GM19239 (cell line): Measurements from ENCODE around the gene PDP2.
"Not testable (repeated sequence)": the region's sequence is repeated elsewhere in the genome, so short reads cannot be mapped to it uniquely, and the experiment has no call there.

Source experiments
- DNase-seq: peaks from one replicate; pipeline ENCODE4 v3.0.0; 2011; ENCODE audit warnings: low spot score; ENCODE audit not compliant: insufficient read length
- FAIRE-seq: peaks from 2 replicates; lab custom pipeline; 2011; peaks lifted over from hg19 to GRCh38; lab: Jason Lieb, UNC

PDP2 gene

GRCh38 chr16:66882702-66883101, 2.4 kb downstream of the PDP2 start:
- no peak for FAIRE-seq
- no peak for DNase-seq

GRCh38 chr16:66885491-66885890, 5.2 kb downstream of the PDP2 start:
- no peak for DNase-seq
- no peak for FAIRE-seq

GRCh38 chr16:66886321-66886720, 6.0 kb downstream of the PDP2 start:
- no peak for FAIRE-seq
- DNase-seq = no peak

- FAIRE-seq (no peak), DNase-seq (no peak)
These were observed 6.6 kb downstream of the PDP2 start for GRCh38 chr16:66886914-66887313.

- FAIRE-seq (no peak), DNase-seq (no peak)
These were observed 8.6 kb downstream of the PDP2 start for GRCh38 chr16:66888647-66889615.

- DNase-seq (no peak), FAIRE-seq (no peak)
These were observed 9.3 kb downstream of the PDP2 start for GRCh38 chr16:66889622-66890021.

GRCh38 chr16:66890799-66891198, 10.5 kb downstream of the PDP2 start:
- DNase-seq (no peak), FAIRE-seq (no peak)

GRCh38 chr16:66891360-66891759, 11.0 kb downstream of the PDP2 start:
- FAIRE-seq (no peak), DNase-seq (no peak)

GRCh38 chr16:66891797-66892196, 11.5 kb downstream of the PDP2 start:
- DNase-seq (no peak), FAIRE-seq (no peak)

- no peak for DNase-seq
- FAIRE-seq = no peak
These were observed 13.7 kb downstream of the PDP2 start for GRCh38 chr16:66894055-66894454.

- FAIRE-seq (peak; percentile 68), DNase-seq (peak; percentile 46)
These were observed 14.8 kb downstream of the PDP2 start for GRCh38 chr16:66894948-66895688.

- DNase-seq (no peak), FAIRE-seq (no peak)
These were observed 15.3 kb downstream of the PDP2 start for GRCh38 chr16:66895689-66895979.

GRCh38 chr16:66895999-66896398, 15.7 kb downstream of the PDP2 start:
- FAIRE-seq = no peak
- DNase-seq = no peak

GRCh38 chr16:66896682-66897081, 16.4 kb downstream of the PDP2 start:
- DNase-seq, FAIRE-seq: not testable (repeated sequence)

- FAIRE-seq (no peak), DNase-seq (no peak)
These were observed 17.9 kb downstream of the PDP2 start for GRCh38 chr16:66898207-66898606.

GRCh38 chr16:66898933-66899309, 18.6 kb downstream of the PDP2 start:
- DNase-seq (no peak), FAIRE-seq (no peak)

- no peak for FAIRE-seq
These were observed 19.1 kb downstream of the PDP2 start for GRCh38 chr16:66899310-66899944.

GRCh38 chr16:66899945-66900710, 19.8 kb downstream of the PDP2 start:
- DNase-seq (no peak), FAIRE-seq (no peak)

More at GRCh38 chr16:66899310-66899944, 19.1 kb downstream of the PDP2 start:
- DNase-seq = no peak

- FAIRE-seq = no peak
- no peak for DNase-seq
These were observed 20.6 kb downstream of the PDP2 start for GRCh38 chr16:66900721-66901441.

- DNase-seq = no peak
- FAIRE-seq = no peak
These were observed 21.3 kb downstream of the PDP2 start for GRCh38 chr16:66901626-66902025.
